ENCODE data around the gene MASP2.

GRCh38 chr1:11030865-11031264, 16.2 kb downstream of the MASP2 start:
- TF ChIP-seq CTCF (IDR thresholded peaks at IDR 0.05) (no peak), POLR2A (IDR thresholded peaks at IDR 0.05) (no peak)

All from esophagus squamous epithelium (tissue), 4 donors.